ENCODE data around the gene ADCY7.
A peak's percentile ranks its signal among the peaks of the same experiment; 100 is the strongest.
"Not testable (repeated sequence)": the region's sequence is repeated elsewhere in the genome, so short reads cannot be mapped to it uniquely, and the experiment has no call there.

Gene ADCY7

DNA sequence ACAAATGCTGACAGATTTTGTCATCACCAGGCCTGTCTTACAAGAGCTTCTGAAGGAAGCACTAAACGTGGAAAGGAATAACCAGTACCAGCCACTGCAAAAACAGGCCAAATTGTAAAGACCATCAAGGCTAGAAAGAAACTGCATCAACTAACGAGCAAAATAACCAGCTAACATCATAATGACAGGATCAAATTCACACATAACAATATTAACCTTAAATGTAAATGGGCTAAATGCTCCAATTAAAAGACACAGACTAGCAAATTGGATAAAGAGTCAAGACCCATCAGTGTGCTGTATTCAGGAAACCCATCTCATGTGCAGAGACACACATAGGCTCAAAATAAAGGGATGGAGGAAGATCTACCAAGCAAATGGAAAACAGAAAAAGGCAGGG, 78.9 kb downstream of the ADCY7 start:
- DNase-seq, result not testable (repeated sequence)

DNA sequence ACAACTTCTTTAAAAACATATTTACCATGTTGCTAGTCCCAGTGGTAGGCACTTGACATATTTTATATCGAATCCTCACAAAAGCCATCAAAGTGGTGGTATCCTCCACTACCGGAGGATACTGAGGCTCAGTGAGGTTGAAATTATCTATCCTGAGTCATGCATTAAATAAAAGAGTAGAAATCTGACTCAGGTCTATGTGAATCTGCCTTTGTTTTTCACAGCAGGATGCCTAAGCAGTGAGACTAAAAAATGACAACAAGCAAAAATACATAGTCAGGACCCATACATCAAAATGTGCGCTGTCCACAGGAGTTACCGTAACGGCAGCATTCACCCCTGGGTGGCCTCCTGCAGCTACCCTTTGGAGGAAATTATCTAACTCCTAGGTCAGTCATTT, 84.8 kb downstream of the ADCY7 start:
- DNase-seq, result no peak

DNA sequence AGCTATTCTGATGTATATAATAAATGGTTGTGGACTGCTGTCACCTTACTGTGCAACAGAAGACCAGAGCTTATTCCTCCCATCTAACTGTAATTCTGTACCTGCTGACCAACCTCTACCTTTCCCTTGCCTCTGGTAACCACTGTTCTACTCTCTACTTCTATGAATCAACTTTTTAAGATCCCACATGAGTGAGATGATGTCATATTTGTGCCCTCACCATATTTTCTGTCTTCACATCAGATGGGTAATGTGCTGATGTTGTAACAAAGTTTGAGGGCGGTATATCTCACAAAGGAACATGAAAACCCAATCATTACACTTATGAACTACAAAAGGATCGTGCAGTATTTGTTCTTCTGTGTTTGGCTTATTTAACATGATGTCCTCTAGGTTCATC, 85.6 kb downstream of the ADCY7 start:
- no peak for DNase-seq

DNA sequence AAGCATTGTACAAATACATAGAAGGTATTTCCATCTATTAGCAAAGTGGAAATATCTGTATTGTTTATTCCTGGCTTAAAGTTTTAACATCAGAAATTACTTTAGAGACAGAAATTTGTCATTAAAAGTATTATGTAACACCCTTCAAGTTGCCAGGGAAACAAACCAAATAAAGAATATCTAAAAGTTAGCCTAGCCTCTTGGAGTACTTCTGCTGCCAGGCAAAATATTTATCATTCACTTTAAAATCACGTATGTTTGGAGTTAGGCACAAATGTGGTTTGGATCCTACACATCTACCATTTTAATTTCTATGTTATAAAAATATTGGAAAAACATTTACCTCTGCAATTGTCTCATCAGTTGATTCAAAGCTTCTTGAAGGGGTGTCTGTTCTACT, 87.7 kb downstream of the ADCY7 start:
- DNase-seq, result no peak

DNA sequence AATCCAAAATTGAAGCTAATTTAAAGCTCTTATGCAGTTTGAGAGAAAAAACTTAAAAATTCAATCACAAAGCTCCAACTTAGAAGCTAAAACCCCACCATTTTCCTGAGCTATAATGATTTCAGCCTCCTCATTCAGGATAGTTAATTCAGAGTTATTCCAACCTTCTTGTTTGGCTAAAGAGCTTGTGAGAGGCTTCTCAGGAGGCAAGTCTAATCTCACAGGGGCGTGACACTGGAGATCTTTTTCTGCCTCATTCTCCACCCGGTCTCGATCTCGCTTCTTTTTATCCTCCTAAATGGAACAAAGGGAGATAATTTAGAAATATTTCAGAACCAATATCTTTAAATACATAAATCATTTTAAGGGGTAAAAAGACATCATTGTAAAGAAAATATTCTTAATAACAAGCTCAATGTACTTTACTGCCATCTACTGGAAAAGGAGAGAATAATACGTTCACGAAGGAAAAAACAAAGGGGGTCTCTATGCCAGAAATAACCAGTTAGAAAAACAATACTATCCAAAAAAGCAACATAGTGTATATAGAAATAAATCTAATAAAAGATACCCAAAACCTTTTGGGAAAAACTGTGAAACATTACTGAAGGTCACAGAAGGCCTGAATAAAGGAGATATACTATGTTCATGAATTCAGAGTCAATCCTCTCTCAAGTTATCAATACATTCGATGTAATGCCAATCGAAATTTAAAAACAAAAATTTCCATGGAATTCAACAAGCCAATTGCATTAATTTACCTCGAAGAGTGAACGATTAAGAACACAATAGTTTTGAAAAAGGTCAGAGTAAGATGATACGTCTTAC, 88.5 kb downstream of the ADCY7 start:
- peak in 1 of 2 experiments; percentile 26 for DNase-seq

DNA sequence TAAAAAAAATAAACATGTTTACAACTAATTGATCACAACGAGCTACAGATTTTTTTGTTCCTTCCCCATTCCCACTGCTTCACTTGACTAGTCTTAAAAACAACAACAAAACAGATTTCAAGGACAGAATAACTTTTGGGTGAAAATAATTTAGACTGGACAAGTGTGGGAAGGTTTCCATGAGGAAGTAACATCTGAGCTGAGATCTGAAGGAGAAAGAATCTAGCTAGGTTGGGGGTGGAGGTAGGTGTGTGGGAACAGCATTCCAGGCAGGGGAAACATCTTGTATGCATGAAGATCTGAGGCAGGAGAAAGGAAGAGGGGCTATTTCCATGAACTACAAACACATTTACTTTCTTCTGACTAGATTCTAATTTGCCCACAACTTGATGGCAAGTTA, 93.3 kb downstream of the ADCY7 start:
- no peak for DNase-seq

DNA sequence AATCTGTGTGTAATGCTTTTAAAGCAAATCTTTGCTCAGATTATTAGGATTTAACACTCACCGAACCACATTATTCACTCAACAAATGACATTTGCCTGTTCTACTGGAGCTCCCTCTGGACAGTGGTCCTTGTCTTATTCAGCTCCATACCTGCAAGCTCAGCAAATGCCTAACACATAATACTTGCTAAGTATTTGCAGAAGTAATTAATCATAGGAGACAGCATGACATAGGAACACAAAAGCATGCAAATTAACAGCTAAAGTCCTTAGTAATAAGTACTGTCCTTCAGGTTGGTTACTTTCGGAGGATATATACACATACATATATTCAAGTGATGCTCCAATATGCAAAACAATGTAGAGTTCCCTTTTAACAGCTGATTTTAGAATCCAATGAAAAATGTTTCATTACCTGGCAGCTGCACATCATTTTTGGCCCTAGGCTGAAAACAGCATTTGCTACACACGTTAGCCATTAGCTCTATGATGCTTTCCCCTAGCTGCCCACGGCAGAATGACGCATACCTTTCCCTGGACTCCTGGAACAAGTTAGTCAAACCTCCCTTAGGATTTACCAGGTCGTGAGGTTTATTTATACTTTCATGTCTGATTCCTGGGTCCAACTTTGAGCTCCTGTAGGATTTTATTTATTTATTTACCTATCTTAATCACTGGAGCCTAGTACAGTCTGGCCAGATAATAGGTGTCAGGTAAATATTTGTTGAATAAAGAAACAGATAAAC, 93.9 kb downstream of the ADCY7 start:
- peak in 1 of 2 experiments; percentile 28 for DNase-seq

DNA sequence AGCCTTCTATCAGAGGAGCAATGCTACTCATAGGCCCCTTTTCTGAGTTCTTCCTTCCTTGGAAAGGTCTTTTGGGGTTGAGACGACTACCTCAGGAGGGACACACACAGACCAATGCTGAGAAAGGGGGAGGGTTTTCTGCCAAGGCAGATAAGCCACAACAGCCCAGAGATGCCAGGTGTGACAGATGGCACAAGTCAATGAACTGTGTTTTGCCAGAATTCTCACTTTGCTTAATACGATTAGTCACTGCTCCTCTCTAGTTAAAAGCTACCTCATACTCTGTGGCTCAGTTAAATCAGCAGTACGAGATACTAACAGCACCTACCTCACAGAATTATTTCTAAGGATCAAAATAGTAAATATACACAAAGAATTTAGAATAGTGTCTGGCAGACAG, 94.4 kb downstream of the ADCY7 start:
- DNase-seq, result peak; percentile 88 to 96

DNA sequence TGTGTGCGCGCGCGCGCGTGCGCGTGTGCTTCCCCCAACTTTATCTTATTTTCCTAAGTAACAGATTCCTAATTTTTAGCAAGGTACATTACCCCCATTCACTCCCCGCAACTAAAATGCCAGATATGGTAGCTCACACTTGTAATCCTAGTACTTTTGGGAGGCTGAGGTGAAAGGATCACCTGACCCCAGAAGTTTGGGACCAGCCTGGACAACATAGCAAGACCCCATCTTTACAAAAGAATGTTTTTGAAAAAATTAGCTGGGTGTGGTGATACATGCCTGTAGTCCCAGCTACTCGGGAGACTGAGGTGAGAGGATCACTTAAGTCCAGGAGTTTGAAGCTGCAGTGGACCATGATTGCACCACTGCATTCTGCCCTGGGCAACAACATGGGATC, 97.3 kb downstream of the ADCY7 start:
- no peak for DNase-seq

DNA sequence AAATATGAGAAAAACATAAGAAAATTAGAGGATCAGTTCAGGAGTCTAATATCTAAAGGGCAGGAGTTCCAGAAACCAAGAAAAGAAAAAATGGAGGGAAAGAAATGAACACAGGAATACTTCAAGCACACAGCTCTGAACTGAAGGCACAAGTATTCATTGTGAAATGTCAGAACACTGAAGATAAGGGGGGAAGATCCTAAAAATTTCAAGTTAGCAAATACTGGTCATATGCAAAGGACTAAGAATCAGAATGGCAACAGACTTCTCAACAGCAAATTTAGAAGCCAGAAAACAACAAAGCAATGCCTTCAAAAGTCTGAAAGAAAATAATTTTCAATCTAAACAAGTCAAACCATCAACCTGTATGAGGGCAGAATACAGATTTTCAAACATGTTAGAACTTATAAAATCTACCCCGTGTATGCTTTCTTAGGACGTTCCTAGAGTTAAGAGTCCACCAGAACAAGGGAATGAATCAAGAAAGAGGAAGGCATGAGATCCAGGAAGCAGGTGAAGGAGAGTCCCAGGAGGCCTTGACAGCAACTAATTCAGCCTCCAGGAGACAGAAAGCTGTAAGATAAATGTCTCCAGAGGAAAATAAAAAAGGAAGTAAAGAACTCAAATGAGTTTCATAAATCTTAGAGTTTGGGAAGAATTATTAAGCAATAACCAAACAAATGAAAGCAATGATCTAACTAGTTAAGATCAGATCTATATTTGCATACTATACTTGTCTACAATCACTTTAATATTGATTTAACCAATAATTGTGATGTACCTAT, 99.6 kb downstream of the ADCY7 start:
- DNase-seq, result no peak
